CD4-positive, alpha-beta T cell (primary cell): ENCODE results near the gene IRAK2. TPM values are rescaled to one million over a fixed set of nuclear protein-coding genes. Genes with fewer than 3 reads are reported as not detected.

Experiments used
- ATAC-seq: fragments of 200-7000 bp; cut with Tn5 transposase; one replicate; pipeline ENCODE4 v1.10.0; 2022; ENCODE audit warnings: mild to moderate bottlenecking; ENCODE audit not compliant: poor library complexity
- CTCF ChIA-PET: fragments of 350-600 bp; sonication (Branson Sonifier 250); formaldehyde crosslinking; loops from one replicate; lab custom pipeline; 2021; ENCODE audit warnings: antibody characterized with exemption, inconsistent platforms; lab: Charles Lee
- POLR2A ChIA-PET: fragments of 350-600 bp; sonication (Branson Sonifier 250); formaldehyde crosslinking; loops from one replicate; lab custom pipeline; 2021; ENCODE audit warnings: antibody characterized with exemption, inconsistent platforms; lab: Charles Lee
- DNase-seq, 14 experiments: peaks; one replicate each; pipeline ENCODE4 v3.0.0-alpha.2; 2013 to 2020; ENCODE audit warnings: mixed read lengths in 2 of 14
- H3K27ac ChIP-seq, 2 donors: one replicate each; pipeline versions ENCODE4 v1.5.1 to v1.7.0; 2013; ENCODE audit warnings: low read length in 2 of 2, low read depth in 1 of 2, mild to moderate bottlenecking in 1 of 2
- H3K27me3 ChIP-seq, 2 experiments: 1 replicate in 1 of 2; 2 replicates in 1 of 2; pipeline versions ENCODE4 v1.6.1 to v1.7.0; 2013; ENCODE audit warnings: low read length in 2 of 2, control low read depth in 1 of 2, mild to moderate bottlenecking in 1 of 2, moderate library complexity in 1 of 2; ENCODE audit not compliant: insufficient read depth in 2 of 2, control insufficient read depth in 1 of 2
- H3K36me3 ChIP-seq: one replicate; pipeline ENCODE4 v1.6.1; 2013; ENCODE audit warnings: low read length, control low read depth; ENCODE audit not compliant: insufficient read depth
- H3K4me1 ChIP-seq: one replicate; pipeline ENCODE4 v1.6.1; 2013; ENCODE audit warnings: low read length, control low read depth; ENCODE audit not compliant: insufficient read depth
- H3K4me3 ChIP-seq: one replicate; pipeline ENCODE4 v1.5.1; 2013; ENCODE audit warnings: mild to moderate bottlenecking, low read length, moderate library complexity
- H3K9me3 ChIP-seq, 2 experiments: 1 replicate in 1 of 2; 2 replicates in 1 of 2; pipeline versions ENCODE4 v1.6.1 to v1.7.0; 2013; ENCODE audit warnings: low read length in 2 of 2, mild to moderate bottlenecking in 2 of 2, control low read depth in 1 of 2, moderate library complexity in 1 of 2; ENCODE audit not compliant: control insufficient read depth in 1 of 2, insufficient read depth in 1 of 2
- H3K27ac Mint-ChIP-seq: one replicate; pipeline ENCODE4 v1.8.0; 2020; ENCODE audit warnings: mixed read lengths
- H3K27me3 Mint-ChIP-seq: one replicate; pipeline ENCODE4 v1.8.0; 2021; ENCODE audit warnings: mixed read lengths
- H3K36me3 Mint-ChIP-seq: one replicate; pipeline ENCODE4 v1.8.0; 2021; ENCODE audit warnings: low read depth, mixed read lengths
- H3K4me1 Mint-ChIP-seq: one replicate; pipeline ENCODE4 v1.8.0; 2021; ENCODE audit warnings: low read depth, mixed read lengths
- H3K4me3 Mint-ChIP-seq: one replicate; pipeline ENCODE4 v1.8.0; 2020; ENCODE audit warnings: mild to moderate bottlenecking, mixed read lengths
- H3K9me3 Mint-ChIP-seq: one replicate; pipeline ENCODE4 v1.8.0; 2020; ENCODE audit warnings: mixed read lengths
- CTCF ChIP-seq: fragments of 200-600 bp; IDR thresholded peaks from one replicate; pipeline ENCODE4 v1.8.0; 2022; ENCODE audit warnings: antibody characterized with exemption, mild to moderate bottlenecking
- intact Hi-C, 2 experiments: fragments of 100-400 bp; cut with DNase I in 1 of 2; cut with micrococcal nuclease in 1 of 2; formaldehyde crosslinking; loops; one replicate each; pipeline versions ENCODE4 v1.15.1 to v1.9.0; 2023 to 2025; cut with DNase I, micrococcal nuclease
- total RNA-seq, 174 experiments: library from RNA in 2 of 174; stranded (reverse) in 2 of 174; gene quantifications; one replicate each; pipeline ENCODE4 v1.2.3 and lab custom pipeline; 2021 to 2026

The IRAK2 gene
- total RNA-seq, 2 experiments from 2014 or later, result 1.4 to 1.6 TPM

- CTCF ChIA-PET, result interaction anchor here (0.9 kb wide), 1 partner anchor 67 kb away, joined by 3 read pairs; no protein-coding TSS in a partner anchor
- peaks cover 11% of the 10 kb centered on the region for H3K36me3 ChIP-seq
- POLR2A ChIA-PET, result interaction anchor here (0.8 to 1.5 kb wide), 3 partner anchors 12 to 79 kb away, joined by 3 to 5 read pairs (median 4); no protein-coding TSS in a partner anchor
- H3K9me3 ChIP-seq, result no peaks in the 10 kb centered on the region
- no peaks in the 10 kb centered on the region for H3K9me3 Mint-ChIP-seq
- no peaks in the 10 kb centered on the region for H3K27me3 Mint-ChIP-seq
- intact Hi-C loops, result no loop called here
- peaks cover 16% of the 10 kb centered on the region for H3K4me1 ChIP-seq
- ATAC-seq (no peak), DNase-seq (no peak)
- TF ChIP-seq CTCF, result no peak
- H3K4me3 ChIP-seq, result no peak overlapping the region
- H3K27ac Mint-ChIP-seq, result no peak overlapping the region
- H3K36me3 Mint-ChIP-seq, result peaks cover 19% of the 10 kb centered on the region
- H3K27ac ChIP-seq, result no peak overlapping the region
- no peaks in the 10 kb centered on the region for H3K27me3 ChIP-seq
- peaks cover 17% of the 10 kb centered on the region for H3K4me1 Mint-ChIP-seq
- H3K4me3 Mint-ChIP-seq, result no peak overlapping the region
Observed at GRCh38 chr3:10206166-10206511, 41.4 kb downstream of the IRAK2 start.

GRCh38 chr3:10213156-10213792 is 48.6 kb downstream of the IRAK2 start:
- POLR2A ChIA-PET, result interaction anchor here (0.5 to 2.1 kb wide), 4 partner anchors 13 to 407 kb away, joined by 3 to 13 read pairs (median 4); no protein-coding TSS in a partner anchor
- H3K36me3 ChIP-seq, result peaks cover 5% of the 10 kb centered on the region
- CTCF ChIA-PET, result no interaction called here
- peaks cover 3% of the 10 kb centered on the region for H3K9me3 Mint-ChIP-seq
- no peak overlapping the region for H3K4me3 Mint-ChIP-seq
- TF ChIP-seq CTCF, result no peak
- intact Hi-C loops, result no loop called here
- no peak for ATAC-seq
- H3K4me1 Mint-ChIP-seq, result no peaks in the 10 kb centered on the region
- DNase-seq, result no peak
- no peaks in the 10 kb centered on the region for H3K9me3 ChIP-seq
- H3K4me1 ChIP-seq, result no peaks in the 10 kb centered on the region
- peaks cover 50% of the 10 kb centered on the region for H3K36me3 Mint-ChIP-seq
- no peak overlapping the region for H3K27ac ChIP-seq
- no peak overlapping the region for H3K4me3 ChIP-seq
- H3K27me3 Mint-ChIP-seq, result no peaks in the 10 kb centered on the region
- H3K27me3 ChIP-seq, result no peaks in the 10 kb centered on the region
- H3K27ac Mint-ChIP-seq, result no peak overlapping the region

- peaks cover 3% of the 10 kb centered on the region for H3K9me3 Mint-ChIP-seq
- H3K4me3 ChIP-seq, result no peak overlapping the region
- peak overlapping the region; percentile 9 for H3K27ac Mint-ChIP-seq
- ATAC-seq (no peak), DNase-seq (no peak)
- H3K4me1 ChIP-seq, result peaks cover 7% of the 10 kb centered on the region
- POLR2A ChIA-PET, result no interaction called here
- H3K36me3 Mint-ChIP-seq, result peaks cover 52% of the 10 kb centered on the region
- peaks cover 9% of the 10 kb centered on the region for H3K4me1 Mint-ChIP-seq
- H3K27me3 Mint-ChIP-seq, result no peaks in the 10 kb centered on the region
- TF ChIP-seq CTCF, result no peak
- no peak overlapping the region for H3K4me3 Mint-ChIP-seq
- H3K9me3 ChIP-seq, result no peaks in the 10 kb centered on the region
- CTCF ChIA-PET, result no interaction called here
- intact Hi-C loops, result no loop called here
- H3K36me3 ChIP-seq, result peaks cover 5% of the 10 kb centered on the region
- no peaks in the 10 kb centered on the region for H3K27me3 ChIP-seq
- no peak overlapping the region for H3K27ac ChIP-seq
Observed at GRCh38 chr3:10215578-10216368, 51.1 kb downstream of the IRAK2 start.
